ENCODE measurements around the gene MACROD1. TPM values are rescaled to one million over a fixed set of nuclear protein-coding genes. Genes with fewer than 3 reads are reported as not detected.

Gene MACROD1
- total and polyA plus RNA-seq, 2 donors (not counting 3 experiments of a cell fraction or from before 2014, with no cell fraction given): 11.0 to 16.2 TPM

GRCh38 chr11:64014356-64014755, 151.6 kb downstream of the MACROD1 start:
- FAIRE-seq (no peak), DNase-seq (ENCODE audit: low read depth, low spot score) (no peak)
- no peaks in the 10 kb centered on the region for H4K20me1 ChIP-seq (replicated peaks; ENCODE audit: control insufficient read depth, extremely low read depth, insufficient read depth, low read length)
- no peaks in the 10 kb centered on the region for H3K79me2 ChIP-seq (ENCODE audit: control insufficient read depth, insufficient read depth, low read length)
- H3K4me2 ChIP-seq (ENCODE audit: insufficient read depth, low read length): no peak overlapping the region
- H3K9me1 ChIP-seq (replicated peaks; ENCODE audit: control insufficient read depth, extremely low read depth, insufficient read depth, low read length): no peaks in the 10 kb centered on the region
- H3K4me3 ChIP-seq (replicated peaks in 1 of 3; ENCODE audit: insufficient read depth in 1 of 3, low read depth in 1 of 3, low read length in 3 of 3): no peak overlapping the region
- H3K9ac ChIP-seq (replicated peaks; ENCODE audit: extremely low read depth, insufficient read depth, low read length): no peak overlapping the region
- TF ChIP-seq MAX (IDR thresholded peaks at IDR 0.05; ENCODE audit: insufficient read depth, insufficient read length) (no peak), POLR2AphosphoS5 (IDR thresholded peaks at IDR 0.05; ENCODE audit: insufficient read depth, low read depth, low read length) (no peak), EZH2 (IDR thresholded peaks at IDR 0.05; ENCODE audit: borderline replicate concordance, low read depth, low read length, severe bottlenecking) (no peak), POLR2A (IDR thresholded peaks at IDR 0.05; ENCODE audit: low read depth, low read length) (no peak)
- H3K36me3 ChIP-seq (ENCODE audit: control insufficient read depth in 2 of 2, extremely low read depth in 1 of 2, insufficient read depth in 2 of 2, low read length in 2 of 2): no peaks in the 10 kb centered on the region
- H3K27ac ChIP-seq (ENCODE audit: insufficient read depth, low read depth, low read length): no peak overlapping the region
- BruUV-seq (replicated peaks): no TSS peak
- intact Hi-C loops (cut with micrococcal nuclease): no loop called here
- POLR2A ChIA-PET: interaction anchor here (0.6 to 0.7 kb wide), 2 partner anchors 18 to 285 kb away, joined by 3 to 4 read pairs; no protein-coding TSS in a partner anchor
- H2AFZ ChIP-seq (ENCODE audit: low read depth, low read length): no peak overlapping the region
- dilution Hi-C loops (cut with MboI; ENCODE audit: extremely low pct_ligation_motif_present, low sequenced_read_pairs): no loop called here
- H3K27me3 ChIP-seq (ENCODE audit: control insufficient read depth in 2 of 2, insufficient read depth in 2 of 2, low read length in 2 of 2): no peaks in the 10 kb centered on the region
- H3K4me1 ChIP-seq (ENCODE audit: control insufficient read depth, extremely low read depth, insufficient read depth, low read length): no peaks in the 10 kb centered on the region
- CTCF ChIA-PET: interaction anchor here (1.0 to 1.5 kb wide), 2 partner anchors 8 to 128 kb away, joined by 3 to 4 read pairs; no protein-coding TSS in a partner anchor
- H3K9me3 ChIP-seq (replicated peaks; ENCODE audit: control insufficient read depth, insufficient read depth, low read length): no peaks in the 10 kb centered on the region

- H3K9me1 ChIP-seq (replicated peaks; ENCODE audit: control insufficient read depth, extremely low read depth, insufficient read depth, low read length): no peaks in the 10 kb centered on the region
- H4K20me1 ChIP-seq (replicated peaks; ENCODE audit: control insufficient read depth, extremely low read depth, insufficient read depth, low read length): no peaks in the 10 kb centered on the region
- no peaks in the 10 kb centered on the region for H3K9me3 ChIP-seq (replicated peaks; ENCODE audit: control insufficient read depth, insufficient read depth, low read length)
- no peak overlapping the region for H3K4me3 ChIP-seq (replicated peaks in 1 of 3; ENCODE audit: insufficient read depth in 1 of 3, low read depth in 1 of 3, low read length in 3 of 3)
- no peak for DNase-seq (ENCODE audit: low read depth, low spot score)
- no peak for FAIRE-seq
- H3K79me2 ChIP-seq (ENCODE audit: control insufficient read depth, insufficient read depth, low read length): no peaks in the 10 kb centered on the region
- no peaks in the 10 kb centered on the region for H3K4me1 ChIP-seq (ENCODE audit: control insufficient read depth, extremely low read depth, insufficient read depth, low read length)
- H3K27ac ChIP-seq (ENCODE audit: insufficient read depth, low read depth, low read length): no peak overlapping the region
- intact Hi-C loops (cut with micrococcal nuclease) (no loop called here), dilution Hi-C loops (cut with MboI; ENCODE audit: extremely low pct_ligation_motif_present, low sequenced_read_pairs) (no loop called here)
- H2AFZ ChIP-seq (ENCODE audit: low read depth, low read length): no peak overlapping the region
- no peaks in the 10 kb centered on the region for H3K36me3 ChIP-seq (ENCODE audit: control insufficient read depth in 2 of 2, extremely low read depth in 1 of 2, insufficient read depth in 2 of 2, low read length in 2 of 2)
- H3K9ac ChIP-seq (replicated peaks; ENCODE audit: extremely low read depth, insufficient read depth, low read length): no peak overlapping the region
- no peaks in the 10 kb centered on the region for H3K27me3 ChIP-seq (ENCODE audit: control insufficient read depth in 2 of 2, insufficient read depth in 2 of 2, low read length in 2 of 2)
- BruUV-seq (replicated peaks): no TSS peak
- no peak overlapping the region for H3K4me2 ChIP-seq (ENCODE audit: insufficient read depth, low read length)
- ChIA-PET POLR2A (interaction anchor here (0.6 kb wide), 1 partner anchor 284 kb away, joined by 4 read pairs; no protein-coding TSS in a partner anchor), CTCF (interaction anchor here (1.0 kb wide), 1 partner anchor 9 kb away, joined by 3 read pairs; no protein-coding TSS in a partner anchor)
- TF ChIP-seq MAX (IDR thresholded peaks at IDR 0.05; ENCODE audit: insufficient read depth, insufficient read length) (no peak), POLR2AphosphoS5 (IDR thresholded peaks at IDR 0.05; ENCODE audit: insufficient read depth, low read depth, low read length) (no peak), GATA2 (IDR thresholded peaks at IDR 0.05; ENCODE audit: insufficient read depth, insufficient read length, low read depth, low read length) (no peak), EZH2 (IDR thresholded peaks at IDR 0.05; ENCODE audit: borderline replicate concordance, low read depth, low read length, severe bottlenecking) (no peak), POLR2A (IDR thresholded peaks at IDR 0.05; ENCODE audit: low read depth, low read length) (no peak), CTCF (IDR thresholded peaks at IDR 0.05; ENCODE audit: extremely low read depth in 1 of 2, insufficient read depth in 1 of 2, low read depth in 1 of 2, low read length in 2 of 2) (no peak), JUN (IDR thresholded peaks at IDR 0.05; ENCODE audit: borderline replicate concordance, insufficient read depth, insufficient read length, low read depth) (no peak), FOS (IDR thresholded peaks at IDR 0.05; ENCODE audit: borderline replicate concordance, insufficient read depth, low read length) (no peak), MYC (IDR thresholded peaks at IDR 0.05; ENCODE audit: low read depth, low read length) (no peak)
These were observed 152.6 kb downstream of the MACROD1 start for GRCh38 chr11:64013141-64013896.

Measured in endothelial cell of umbilical vein (primary cell).